SK-N-DZ (cell line): Measurements from ENCODE around the gene VCL.

Experiments
- DNase-seq: peaks from one replicate; pipeline ENCODE4 v3.0.0-alpha.2; 2015; ENCODE audit warnings: low spot score

The VCL gene

DNA sequence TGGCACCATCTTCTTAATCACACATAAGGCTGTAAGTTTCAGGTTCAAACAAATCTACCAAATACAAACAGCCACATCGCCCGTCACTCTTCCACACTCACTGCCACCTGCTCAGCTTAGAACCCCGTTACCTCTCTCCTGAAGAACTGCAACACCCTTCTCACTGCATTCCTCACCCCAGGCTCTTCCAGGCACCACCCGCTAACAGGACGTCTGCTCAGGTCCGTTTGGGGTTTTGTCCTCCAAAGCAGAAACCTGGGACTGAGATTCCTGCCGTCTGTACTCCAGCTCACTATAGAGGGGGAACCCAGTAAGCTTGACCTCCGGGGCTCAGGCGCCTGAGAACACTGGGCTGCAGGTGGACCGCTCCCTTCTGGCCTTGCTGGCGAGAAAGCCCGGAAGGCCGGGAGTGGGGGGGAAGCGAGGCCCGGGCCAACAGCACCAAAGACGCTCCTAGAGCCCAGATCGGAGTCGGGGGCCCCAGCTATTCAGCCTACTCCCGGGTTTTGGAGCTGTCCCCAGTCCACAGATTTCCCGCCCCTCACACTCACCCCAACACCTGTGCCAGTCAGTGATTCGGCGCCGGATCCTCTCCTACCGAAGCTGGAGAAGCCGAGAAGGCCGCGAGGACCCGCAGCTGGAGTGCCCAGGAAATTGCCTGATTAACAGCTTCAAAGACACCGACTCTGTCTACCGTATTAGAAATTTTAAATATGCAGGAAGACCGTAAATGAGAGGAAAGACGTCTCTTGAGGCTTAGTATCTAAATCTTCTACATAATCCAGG is 152.5 kb downstream of the VCL start, which contains the start of gene AP3M1:
AP3M1 (minus strand) TSS at position 625 of the 786 bp plus-strand sequence. CDS start 12,449 bp downstream, outside the sequence.
- DNase-seq = no peak

DNA sequence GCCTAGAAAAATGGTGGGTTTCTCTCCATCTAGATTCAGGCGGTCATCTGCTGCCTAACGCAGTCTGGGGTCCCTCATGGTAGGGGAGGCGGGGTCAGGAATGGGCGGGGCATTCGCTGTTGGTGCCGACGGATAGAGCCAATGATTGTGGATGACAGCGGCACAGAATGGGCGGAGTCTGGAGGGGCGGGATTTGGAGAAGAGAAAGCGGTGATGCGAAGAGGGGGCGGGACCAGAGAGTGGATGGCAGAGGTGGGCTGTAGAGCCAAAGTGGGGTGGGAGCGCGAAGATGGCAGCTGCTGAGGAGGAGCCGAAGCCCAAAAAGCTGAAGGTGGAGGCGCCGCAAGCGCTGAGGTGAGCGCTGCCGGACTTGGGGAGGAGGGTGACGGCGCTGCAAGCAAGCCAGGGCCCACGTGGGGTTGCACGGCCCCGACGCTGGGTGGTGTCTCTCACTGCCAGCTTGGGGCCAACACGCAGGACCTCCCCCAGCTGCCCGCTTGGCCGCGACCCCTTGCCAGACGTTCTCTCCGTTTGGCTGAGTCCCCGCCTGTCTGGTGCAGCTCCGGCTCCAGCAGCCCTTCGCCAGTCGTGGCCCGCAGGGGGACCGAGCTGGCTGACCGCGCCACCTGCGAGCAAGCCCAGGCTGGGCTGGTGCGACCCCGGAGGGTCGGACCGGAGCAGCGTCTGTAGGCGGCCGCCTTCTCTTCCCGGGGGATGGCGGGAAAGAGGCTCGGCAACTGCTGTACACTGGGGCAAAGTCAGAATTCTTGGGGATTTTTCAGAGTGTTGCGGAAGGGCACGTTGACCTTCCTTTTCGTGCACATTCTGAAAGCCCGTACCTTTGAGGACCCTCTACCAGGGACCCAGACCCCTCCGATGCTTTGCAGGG is 153.3 kb downstream of the VCL start, which contains the start of gene ADK:
ADK (plus strand) TSS at position 232 of the 889 bp plus-strand sequence; CDS start at position 290, 58 bp downstream.
- peak; percentile 99 for DNase-seq

DNA sequence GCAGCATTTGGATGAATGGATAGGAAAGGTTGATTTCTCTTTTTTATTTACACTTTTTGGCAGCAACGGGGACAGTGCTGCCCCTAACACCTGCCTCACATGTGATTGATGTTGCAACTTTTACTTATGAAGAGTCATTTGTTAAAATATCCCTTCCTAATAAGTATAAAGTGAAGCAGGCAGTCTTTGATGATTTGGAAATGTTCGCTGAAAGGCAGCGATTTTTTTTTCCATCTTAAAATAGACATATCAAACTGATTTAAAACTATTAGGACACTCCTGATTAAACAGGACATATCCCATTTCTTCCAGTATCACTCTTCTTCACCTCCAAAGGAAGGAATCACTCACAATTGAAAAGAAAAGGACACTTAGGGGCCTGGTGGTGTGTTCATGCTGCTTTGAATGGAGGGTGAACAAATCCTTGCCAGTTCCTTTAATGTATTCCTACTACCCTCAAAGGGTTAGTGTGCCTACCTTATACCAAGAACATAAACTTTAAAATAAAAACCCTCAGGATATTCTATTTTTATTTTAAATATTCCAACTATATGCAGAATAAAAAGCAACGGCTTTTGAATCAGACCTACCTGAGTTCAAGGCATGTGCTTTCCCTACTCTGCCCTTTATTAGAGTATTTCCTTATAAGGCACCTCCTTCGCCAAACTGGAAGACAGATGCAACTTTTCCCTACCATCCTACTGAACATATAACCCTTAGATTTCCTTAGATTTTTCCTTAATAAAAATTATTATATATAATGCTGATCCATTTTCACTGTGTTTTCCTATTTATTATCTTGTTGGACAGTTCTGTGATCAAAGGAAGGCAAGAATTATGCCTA is 154.2 kb downstream of the VCL start:
- DNase-seq = no peak

- DNase-seq = no peak
Measured at GRCh38 chr10:74153123-74153522, 155.2 kb downstream of the VCL start.

DNA sequence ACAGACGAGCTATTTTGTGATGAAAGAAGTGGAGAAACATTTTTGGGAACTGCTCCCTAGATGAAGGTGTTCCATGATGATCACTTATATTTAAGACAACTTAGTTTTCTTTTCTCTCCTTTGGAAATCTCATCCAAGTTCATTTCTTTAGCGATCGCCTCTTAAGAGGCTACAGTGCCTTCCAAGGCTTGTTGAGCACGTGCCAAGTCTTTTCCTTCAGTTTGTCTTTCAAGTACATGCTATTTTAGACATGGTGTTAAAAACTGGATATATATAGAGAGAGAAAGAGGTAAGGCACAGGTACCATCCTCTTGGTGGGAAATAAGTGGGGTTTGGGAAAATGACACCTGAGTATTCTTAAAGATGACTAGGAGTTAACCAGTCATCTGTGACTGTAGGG is 155.8 kb downstream of the VCL start:
- DNase-seq = no peak

DNA sequence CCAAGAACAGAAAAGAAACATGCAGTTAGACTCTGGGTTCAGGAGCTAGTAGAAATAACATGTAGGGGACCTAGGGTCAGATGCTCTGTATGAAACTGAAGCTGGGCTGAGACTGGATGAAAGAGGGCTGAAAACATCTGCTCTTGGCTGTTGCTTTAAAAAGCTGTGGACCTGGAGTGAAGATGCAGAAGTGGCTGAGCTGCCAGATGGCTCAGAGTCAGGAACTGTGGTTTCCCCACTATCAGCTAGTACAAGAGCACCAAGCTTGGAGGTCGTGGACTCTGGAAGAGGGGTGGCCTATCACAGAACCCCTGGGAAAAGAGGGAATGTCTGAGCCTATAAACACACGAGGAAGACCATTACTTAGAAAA is 159.0 kb downstream of the VCL start:
- DNase-seq = no peak

- DNase-seq = no peak
Measured at GRCh38 chr10:74160013-74160412, 162.1 kb downstream of the VCL start.

GRCh38 chr10:74163319-74164068 is 165.6 kb downstream of the VCL start:
- DNase-seq = no peak

GRCh38 chr10:74164716-74165529 is 167.0 kb downstream of the VCL start:
- no peak for DNase-seq

DNA sequence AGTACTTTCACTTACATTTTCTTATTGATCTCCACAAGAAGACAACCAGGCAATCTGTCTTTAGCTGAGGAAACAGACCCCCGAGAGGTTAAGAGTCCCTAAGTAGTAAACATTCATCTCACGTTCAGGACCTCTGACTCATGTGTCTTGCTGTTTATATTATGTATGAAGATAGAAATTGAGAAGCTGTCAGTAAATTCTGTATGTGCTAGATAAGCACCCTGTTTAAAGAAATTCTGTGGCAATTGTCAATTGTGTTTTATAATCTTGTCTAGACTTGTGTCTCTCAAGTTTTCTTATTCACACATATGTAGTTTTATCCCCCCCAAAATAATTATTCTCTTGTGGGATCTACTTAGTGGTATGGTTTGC is 167.6 kb downstream of the VCL start:
- DNase-seq = no peak

- no peak for DNase-seq
Measured at GRCh38 chr10:74167443-74167842, 169.5 kb downstream of the VCL start.
